Muscle of leg (tissue), 11 donors: Measurements from ENCODE around the gene PPIL6. TPM values are rescaled to one million over a fixed set of nuclear protein-coding genes. Genes with fewer than 3 reads are reported as not detected.
"Not testable (repeated sequence)": the region's sequence is repeated elsewhere in the genome, so short reads cannot be mapped to it uniquely, and the experiment has no call there.

ENCODE experiments used
- DNase-seq: peaks from one replicate; pipeline ENCODE4 v3.0.0; 2013
- H3K27ac ChIP-seq: one replicate; pipeline ENCODE4 v1.5.1; 2013; ENCODE audit warnings: mild to moderate bottlenecking, low read length, control low read depth
- H3K27me3 ChIP-seq: one replicate; pipeline ENCODE4 v1.6.1; 2013; ENCODE audit warnings: low read length; ENCODE audit not compliant: control insufficient read depth, insufficient read depth
- H3K36me3 ChIP-seq: one replicate; pipeline ENCODE4 v1.6.1; 2013; ENCODE audit warnings: low read length; ENCODE audit not compliant: control insufficient read depth, insufficient read depth
- H3K4me1 ChIP-seq: one replicate; pipeline ENCODE4 v1.6.1; 2013; ENCODE audit warnings: low read length; ENCODE audit not compliant: control insufficient read depth, insufficient read depth
- H3K4me3 ChIP-seq: one replicate; pipeline ENCODE4 v1.5.1; 2013; ENCODE audit warnings: low read length, control low read depth
- H3K9me3 ChIP-seq: replicated peaks from 2 replicates; pipeline ENCODE4 v1.6.1; 2013; ENCODE audit warnings: low read depth, low read length; ENCODE audit not compliant: control insufficient read depth
- WGBS: methylation state at CpG from one replicate; pipeline ENCODE4 v1.1.5; 2013; ENCODE audit warnings: missing lambda C conversion rate; ENCODE audit not compliant: insufficient coverage; 5-methylcytosine and 5-hydroxymethylcytosine counted together
- polyA plus RNA-seq, 8 donors: library from polyadenylated mRNA; unstranded; fragments of 120-200 nt; gene quantifications; one replicate each; pipeline versions ENCODE4 v1.2.1 to v1.2.3, GENCODE V29; 2013; ENCODE audit warnings: inconsistent platforms in 1 of 8, low replicate concordance in 1 of 8; ENCODE audit not compliant: insufficient read length in 8 of 8, insufficient read depth in 1 of 8
- total RNA-seq: library from RNA; stranded (reverse); fragments of 120-200 nt; gene quantifications from one replicate; pipeline ENCODE4 v1.2.4, GENCODE V29; 2013

The PPIL6 gene
- total and polyA plus RNA-seq, 9 donors = 4.9 to 7.4 (median 6.7) TPM

- no peaks in the 10 kb centered on the region for H3K27me3 ChIP-seq
- H3K9me3 ChIP-seq = no peaks in the 10 kb centered on the region
- H3K27ac ChIP-seq = no peak overlapping the region
- no peaks in the 10 kb centered on the region for H3K4me1 ChIP-seq
- WGBS = 91% methylated on average over 5 of the region's 5 CpGs
- H3K36me3 ChIP-seq = peaks cover 70% of the 10 kb centered on the region
- no peak overlapping the region for H3K4me3 ChIP-seq
- no peak for DNase-seq
Measured at GRCh38 chr6:109469591-109470189, 29.3 kb upstream of the PPIL6 start.

- Histone ChIP-seq H3K4me3 (no peak overlapping the region), H3K36me3 (peaks cover 57% of the 10 kb centered on the region), H3K9me3 (no peaks in the 10 kb centered on the region), H3K27me3 (no peaks in the 10 kb centered on the region), H3K27ac (no peak overlapping the region), H3K4me1 (no peaks in the 10 kb centered on the region)
- 95% methylated on average over 6 of the region's 6 CpGs for WGBS
- no peak for DNase-seq
Measured at GRCh38 chr6:109467696-109468095, 27.3 kb upstream of the PPIL6 start.

GRCh38 chr6:109466212-109466923 is 25.9 kb upstream of the PPIL6 start:
- no peaks in the 10 kb centered on the region for H3K9me3 ChIP-seq
- no peak overlapping the region for H3K27ac ChIP-seq
- no peak overlapping the region for H3K4me3 ChIP-seq
- no peak for DNase-seq
- WGBS = 69% methylated on average over 3 of the region's 7 CpGs
- H3K36me3 ChIP-seq = peaks cover 52% of the 10 kb centered on the region
- no peaks in the 10 kb centered on the region for H3K4me1 ChIP-seq
- H3K27me3 ChIP-seq = no peaks in the 10 kb centered on the region

GRCh38 chr6:109465772-109466171 is 25.3 kb upstream of the PPIL6 start:
- no peaks in the 10 kb centered on the region for H3K4me1 ChIP-seq
- no peaks in the 10 kb centered on the region for H3K9me3 ChIP-seq
- H3K36me3 ChIP-seq = peaks cover 46% of the 10 kb centered on the region
- no peaks in the 10 kb centered on the region for H3K27me3 ChIP-seq
- DNase-seq = no peak
- no peak overlapping the region for H3K27ac ChIP-seq
- 89% methylated on average over 7 of the region's 7 CpGs for WGBS
- no peak overlapping the region for H3K4me3 ChIP-seq

GRCh38 chr6:109461733-109462526 is 21.5 kb upstream of the PPIL6 start:
- H3K9me3 ChIP-seq = no peaks in the 10 kb centered on the region
- no peak for DNase-seq
- peaks cover 23% of the 10 kb centered on the region for H3K36me3 ChIP-seq
- H3K27ac ChIP-seq = no peak overlapping the region
- H3K27me3 ChIP-seq = no peaks in the 10 kb centered on the region
- H3K4me1 ChIP-seq = peaks cover 2% of the 10 kb centered on the region
- H3K4me3 ChIP-seq = no peak overlapping the region
- WGBS = no CpG with 5 or more reads among the region's 1 CpG

- not testable (repeated sequence) for DNase-seq, H3K4me3 ChIP-seq, H3K4me1 ChIP-seq, H3K27me3 ChIP-seq, H3K27ac ChIP-seq, H3K9me3 ChIP-seq
- peaks cover 22% of the 10 kb centered on the region for H3K36me3 ChIP-seq
- WGBS = no CpG with 5 or more reads among the region's 1 CpG
Measured at GRCh38 chr6:109461205-109461604, 20.8 kb upstream of the PPIL6 start.

GRCh38 chr6:109460161-109460829 is 19.9 kb upstream of the PPIL6 start:
- Histone ChIP-seq H3K4me1 (peaks cover 13% of the 10 kb centered on the region), H3K27ac (no peak overlapping the region), H3K9me3 (no peaks in the 10 kb centered on the region), H3K27me3 (no peaks in the 10 kb centered on the region), H3K36me3 (peaks cover 13% of the 10 kb centered on the region), H3K4me3 (no peak overlapping the region)
- whole genome bisulfite sequencing = 67% methylated on average over 1 of the region's 3 CpGs
- DNase-seq = no peak

- H3K27ac ChIP-seq = no peak overlapping the region
- WGBS = 76% methylated on average over 4 of the region's 5 CpGs
- peaks cover 9% of the 10 kb centered on the region for H3K36me3 ChIP-seq
- H3K9me3 ChIP-seq = no peaks in the 10 kb centered on the region
- no peaks in the 10 kb centered on the region for H3K27me3 ChIP-seq
- DNase-seq = peak; percentile 55
- peaks cover 26% of the 10 kb centered on the region for H3K4me1 ChIP-seq
- H3K4me3 ChIP-seq = no peak overlapping the region
Measured at GRCh38 chr6:109458774-109459531, 18.5 kb upstream of the PPIL6 start.

- Histone ChIP-seq H3K27ac (peak overlapping the region; percentile 76), H3K4me3 (no peak overlapping the region), H3K36me3 (peaks cover 11% of the 10 kb centered on the region), H3K27me3 (no peaks in the 10 kb centered on the region), H3K4me1 (peaks cover 36% of the 10 kb centered on the region), H3K9me3 (no peaks in the 10 kb centered on the region)
- WGBS = 66% methylated on average over 4 of the region's 6 CpGs
- DNase-seq = no peak
Measured at GRCh38 chr6:109457562-109457996, 17.2 kb upstream of the PPIL6 start.
